Measurements from ENCODE around the gene ABCA3. TPM values are rescaled to one million over a fixed set of nuclear protein-coding genes. Genes with fewer than 3 reads are reported as not detected.

ABCA3 gene
- total and polyA plus RNA-seq, 7 donors = 0.46 to 21.3 (median 4.9) TPM

GRCh38 chr16:2385190-2385836 lies 44.8 kb upstream of the ABCA3 start:
- Histone ChIP-seq H3K27ac (no peak overlapping the region), H3K4me1 (no peaks in the 10 kb centered on the region), H3K9me3 (peaks cover 0 to 6% (median 2%) of the 10 kb centered on the region in 4 donors), H3K36me3 (no peaks in the 10 kb centered on the region), H3K4me3 (no peak overlapping the region), H3K27me3 (no peaks in the 10 kb centered on the region)
- DNase-seq = no peak
- TF ChIP-seq EP300 (IDR thresholded peaks at IDR 0.05) = no peak
- TF ChIP-seq POLR2A (IDR thresholded peaks at IDR 0.05) = no peak
- TF ChIP-seq CTCF (IDR thresholded peaks at IDR 0.05) = no peak
- no peak for TF ChIP-seq POLR2AphosphoS5 (IDR thresholded peaks at IDR 0.05)
- intact Hi-C loops (cut with DNase I) = no loop called here
- WGBS, 2 donors = 37 to 66% methylated on average over 3 of the region's 3 CpGs

GRCh38 chr16:2384426-2384825 lies 43.9 kb upstream of the ABCA3 start:
- no peaks in the 10 kb centered on the region for H3K4me1 ChIP-seq
- H3K27me3 ChIP-seq = no peaks in the 10 kb centered on the region
- intact Hi-C loops (cut with DNase I) = no loop called here
- no peak overlapping the region for H3K4me3 ChIP-seq
- peaks cover 0 to 6% (median 2%) of the 10 kb centered on the region in 4 donors for H3K9me3 ChIP-seq
- no peaks in the 10 kb centered on the region for H3K36me3 ChIP-seq
- TF ChIP-seq CTCF (IDR thresholded peaks at IDR 0.05) = no peak
- TF ChIP-seq POLR2A (IDR thresholded peaks at IDR 0.05) = no peak
- TF ChIP-seq POLR2AphosphoS5 (IDR thresholded peaks at IDR 0.05) = no peak
- TF ChIP-seq EP300 (IDR thresholded peaks at IDR 0.05) = no peak
- H3K27ac ChIP-seq = no peak overlapping the region
- WGBS, 2 donors = 32 to 53% methylated on average over 2 of the region's 2 CpGs
- DNase-seq = no peak

GRCh38 chr16:2383501-2383900 lies 43.0 kb upstream of the ABCA3 start:
- WGBS, 2 donors = 89 to 92% methylated on average over 1 of the region's 1 CpG
- H3K27ac ChIP-seq = no peak overlapping the region
- intact Hi-C loops (cut with DNase I) = no loop called here
- DNase-seq = no peak
- no peaks in the 10 kb centered on the region for H3K36me3 ChIP-seq
- no peaks in the 10 kb centered on the region for H3K27me3 ChIP-seq
- H3K4me1 ChIP-seq = no peaks in the 10 kb centered on the region
- TF ChIP-seq EP300 (IDR thresholded peaks at IDR 0.05) (no peak), CTCF (IDR thresholded peaks at IDR 0.05) (no peak), POLR2AphosphoS5 (IDR thresholded peaks at IDR 0.05) (no peak), POLR2A (IDR thresholded peaks at IDR 0.05) (no peak)
- H3K9me3 ChIP-seq = no peaks in the 10 kb centered on the region
- no peak overlapping the region for H3K4me3 ChIP-seq

- TF ChIP-seq POLR2AphosphoS5 (IDR thresholded peaks at IDR 0.05) (no peak), POLR2A (IDR thresholded peaks at IDR 0.05) (no peak), CTCF (IDR thresholded peaks at IDR 0.05) (no peak), EP300 (IDR thresholded peaks at IDR 0.05) (no peak)
- Histone ChIP-seq H3K4me3 (no peak overlapping the region), H3K27ac (no peak overlapping the region), H3K4me1 (no peaks in the 10 kb centered on the region), H3K36me3 (no peaks in the 10 kb centered on the region), H3K27me3 (peaks cover 0 to 3% (median 0%) of the 10 kb centered on the region in 3 donors), H3K9me3 (no peaks in the 10 kb centered on the region)
- DNase-seq = no peak
- intact Hi-C loops (cut with DNase I) = no loop called here
- WGBS, 2 donors = 57 to 66% methylated on average over 3 of the region's 3 CpGs
These were observed 34.1 kb upstream of the ABCA3 start for GRCh38 chr16:2374644-2375043.

- Histone ChIP-seq H3K4me3 (no peak overlapping the region), H3K9me3 (no peaks in the 10 kb centered on the region), H3K27ac (no peak overlapping the region), H3K4me1 (no peaks in the 10 kb centered on the region), H3K27me3 (peaks cover 0 to 3% (median 0%) of the 10 kb centered on the region in 3 donors), H3K36me3 (no peaks in the 10 kb centered on the region)
- intact Hi-C loops (cut with DNase I) = no loop called here
- WGBS, 2 donors = 66 to 73% methylated on average over 4 of the region's 4 CpGs
- TF ChIP-seq POLR2AphosphoS5 (IDR thresholded peaks at IDR 0.05) (no peak), EP300 (IDR thresholded peaks at IDR 0.05) (no peak)
- no peak for DNase-seq
These were observed 32.6 kb upstream of the ABCA3 start for GRCh38 chr16:2373176-2373575.

Data from sigmoid colon (tissue), 7 donors.